GM21390 (cell line): ENCODE data around the gene SLC2A10.

Experiments
- ATAC-seq: cut with Tn5 transposase; IDR thresholded peaks from one replicate; pipeline ENCODE4 v1.9.1; 2021; ENCODE audit not compliant: unreplicated experiment

SLC2A10 gene

GRCh38 chr20:46682063-46682821 lies 27.2 kb upstream of the SLC2A10 start:
- ATAC-seq, result no peak

GRCh38 chr20:46683011-46683667 lies 26.3 kb upstream of the SLC2A10 start:
- no peak for ATAC-seq

GRCh38 chr20:46683668-46683938 lies 25.8 kb upstream of the SLC2A10 start:
- no peak for ATAC-seq

- no peak for ATAC-seq
Measured at GRCh38 chr20:46683939-46684750, 25.3 kb upstream of the SLC2A10 start.

GRCh38 chr20:46688151-46689081 lies 21.0 kb upstream of the SLC2A10 start:
- no peak for ATAC-seq

GRCh38 chr20:46689082-46689753 lies 20.2 kb upstream of the SLC2A10 start, which contains the start of gene TP53RK:
TP53RK (minus strand) TSS chr20:46689444; CDS start chr20:46689414, 30 bp downstream.
- ATAC-seq, result peak; percentile 93

- no peak for ATAC-seq
Measured at GRCh38 chr20:46689754-46690085, 19.7 kb upstream of the SLC2A10 start.

GRCh38 chr20:46690219-46691106 lies 19.0 kb upstream of the SLC2A10 start:
- ATAC-seq, result no peak

GRCh38 chr20:46691196-46691595 lies 18.3 kb upstream of the SLC2A10 start:
- ATAC-seq, result no peak

- no peak for ATAC-seq
Measured at GRCh38 chr20:46694484-46694883, 15.0 kb upstream of the SLC2A10 start.

- ATAC-seq, result no peak
Measured at GRCh38 chr20:46695892-46696291, 13.6 kb upstream of the SLC2A10 start.

GRCh38 chr20:46696791-46697279 lies 12.6 kb upstream of the SLC2A10 start:
- no peak for ATAC-seq

GRCh38 chr20:46698788-46699187 lies 10.7 kb upstream of the SLC2A10 start:
- no peak for ATAC-seq

- ATAC-seq, result no peak
Measured at GRCh38 chr20:46699651-46700359, 9.6 kb upstream of the SLC2A10 start.

- no peak for ATAC-seq
Measured at GRCh38 chr20:46700481-46700880, 9.0 kb upstream of the SLC2A10 start.

- no peak for ATAC-seq
Measured at GRCh38 chr20:46701057-46701456, 8.4 kb upstream of the SLC2A10 start.

GRCh38 chr20:46701556-46701955 lies 7.9 kb upstream of the SLC2A10 start:
- ATAC-seq, result no peak

- no peak for ATAC-seq
Measured at GRCh38 chr20:46701986-46702385, 7.5 kb upstream of the SLC2A10 start.
